Activated B cell treated with CpG ODN at 0.5 μM for 24 hours (primary cell): ENCODE data around the gene ACKR3. TPM values are rescaled to one million over a fixed set of nuclear protein-coding genes. Genes with fewer than 3 reads are reported as not detected.

Experiments
- ATAC-seq: fragments of 200-7000 bp; cut with Tn5 transposase; one replicate; pipeline ENCODE4 v1.10.0; 2021; ENCODE audit warnings: low read depth, mild to moderate bottlenecking, moderate library complexity
- CTCF ChIA-PET: fragments of 350-600 bp; sonication (Branson Sonifier 250); formaldehyde crosslinking; loops from one replicate; lab custom pipeline; 2021; ENCODE audit warnings: antibody characterized with exemption; lab: Charles Lee
- POLR2A ChIA-PET: fragments of 350-600 bp; sonication (Branson Sonifier 250); formaldehyde crosslinking; loops from one replicate; lab custom pipeline; 2021; ENCODE audit warnings: antibody characterized with exemption; lab: Charles Lee
- DNase-seq: peaks from one replicate; pipeline ENCODE4 v3.0.0; 2022
- H3K27ac Mint-ChIP-seq: one replicate; pipeline ENCODE4 v1.8.0; 2020; ENCODE audit warnings: mixed read lengths
- H3K27me3 Mint-ChIP-seq: one replicate; pipeline ENCODE4 v1.8.0; 2021; ENCODE audit warnings: mixed read lengths
- H3K36me3 Mint-ChIP-seq: one replicate; pipeline ENCODE4 v1.8.0; 2021; ENCODE audit warnings: low read depth, mixed read lengths
- H3K4me1 Mint-ChIP-seq: one replicate; pipeline ENCODE4 v1.8.0; 2021; ENCODE audit warnings: mixed read lengths
- H3K4me3 Mint-ChIP-seq: one replicate; pipeline ENCODE4 v1.8.0; 2020; ENCODE audit warnings: mild to moderate bottlenecking, mixed read lengths
- H3K9me3 Mint-ChIP-seq: one replicate; pipeline ENCODE4 v1.8.0; 2020; ENCODE audit warnings: mixed read lengths
- CTCF ChIP-seq: fragments of 200-600 bp; IDR thresholded peaks from one replicate; pipeline ENCODE4 v1.8.0; 2022; ENCODE audit warnings: antibody characterized with exemption, mild to moderate bottlenecking
- intact Hi-C: fragments of 100-400 bp; cut with micrococcal nuclease; formaldehyde crosslinking; loops from one replicate; pipeline ENCODE4 v1.15.1; 2024
- total RNA-seq: library from RNA; stranded (reverse); gene quantifications from 2 replicates; pipeline ENCODE4 v1.2.3, GENCODE V29; 2022

Gene ACKR3
- 5.8 and 6.6 TPM in 2 replicates for total RNA-seq

- ChIA-PET CTCF (interaction anchor here (0.6 to 7.1 kb wide), 26 partner anchors 11 to 493 kb away, joined by 3 to 264 read pairs (median 5); a partner anchor contains a TSS), POLR2A (interaction anchor here (0.6 to 5.1 kb wide), 15 partner anchors 10 to 516 kb away, joined by 3 to 90 read pairs (median 4); partner anchors contain the start of gene COPS8)
- peak; percentile 89 for ATAC-seq
- Mint-ChIP-seq H3K36me3 (no peaks in the 10 kb centered on the region), H3K27ac (peak within 1 kb of the TSS; percentile 73), H3K4me3 (peak within 1 kb of the TSS; percentile 86), H3K4me1 (peaks cover 48% of the 10 kb centered on the region), H3K27me3 (no peaks in the 10 kb centered on the region), H3K9me3 (no peaks in the 10 kb centered on the region)
- intact Hi-C loops = loop anchor here (1.0 kb wide), 8 partner anchors 19 to 503 kb away; no protein-coding TSS in a partner anchor
- DNase-seq = peak; percentile 47
- no peak for TF ChIP-seq CTCF
Measured at GRCh38 chr2:236569573-236569973, at the start of gene ACKR3. Gene ACKR3, plus strand, starts transcription at chr2:236569825. Its CDS starts 10,641 bp downstream, at chr2:236580466.

GRCh38 chr2:236521556-236521955 is 48.1 kb upstream of the ACKR3 start:
- ChIA-PET CTCF (no interaction called here), POLR2A (no interaction called here)
- DNase-seq (no peak), ATAC-seq (no peak)
- no peak overlapping the region for H3K4me3 Mint-ChIP-seq
- TF ChIP-seq CTCF = no peak
- H3K9me3 Mint-ChIP-seq = no peaks in the 10 kb centered on the region
- peaks cover 11% of the 10 kb centered on the region for H3K4me1 Mint-ChIP-seq
- no peak overlapping the region for H3K27ac Mint-ChIP-seq
- no peaks in the 10 kb centered on the region for H3K36me3 Mint-ChIP-seq
- peaks cover 6% of the 10 kb centered on the region for H3K27me3 Mint-ChIP-seq
- intact Hi-C loops = no loop called here

GRCh38 chr2:236523249-236523648 is 46.4 kb upstream of the ACKR3 start:
- H3K36me3 Mint-ChIP-seq = no peaks in the 10 kb centered on the region
- H3K4me3 Mint-ChIP-seq = no peak overlapping the region
- peaks cover 6% of the 10 kb centered on the region for H3K27me3 Mint-ChIP-seq
- ChIA-PET CTCF (interaction anchor here (1.6 kb wide), 1 partner anchor 11 kb away, joined by 7 read pairs; no protein-coding TSS in a partner anchor), POLR2A (no interaction called here)
- peaks cover under 1% of the 10 kb centered on the region for H3K4me1 Mint-ChIP-seq
- no peak for DNase-seq
- intact Hi-C loops = no loop called here
- no peak for ATAC-seq
- H3K27ac Mint-ChIP-seq = no peak overlapping the region
- H3K9me3 Mint-ChIP-seq = no peaks in the 10 kb centered on the region
- no peak for TF ChIP-seq CTCF

- ATAC-seq = no peak
- Mint-ChIP-seq H3K4me1 (no peaks in the 10 kb centered on the region), H3K36me3 (no peaks in the 10 kb centered on the region), H3K27ac (no peak overlapping the region), H3K4me3 (no peak overlapping the region), H3K9me3 (no peaks in the 10 kb centered on the region), H3K27me3 (peaks cover 4% of the 10 kb centered on the region)
- TF ChIP-seq CTCF = no peak
- CTCF ChIA-PET = no interaction called here
- POLR2A ChIA-PET = no interaction called here
- no peak for DNase-seq
- intact Hi-C loops = no loop called here
Measured at GRCh38 chr2:236525411-236525997, 44.1 kb upstream of the ACKR3 start.

- DNase-seq = no peak
- no peak for ATAC-seq
- POLR2A ChIA-PET = no interaction called here
- CTCF ChIA-PET = interaction anchor here (1.6 kb wide), 1 partner anchor 14 kb away, joined by 10 read pairs; no protein-coding TSS in a partner anchor
- Mint-ChIP-seq H3K27me3 (peaks cover 4% of the 10 kb centered on the region), H3K4me1 (no peaks in the 10 kb centered on the region), H3K36me3 (no peaks in the 10 kb centered on the region), H3K9me3 (no peaks in the 10 kb centered on the region), H3K4me3 (no peak overlapping the region), H3K27ac (no peak overlapping the region)
- no peak for TF ChIP-seq CTCF
- intact Hi-C loops = no loop called here
Measured at GRCh38 chr2:236526455-236527158, 43.0 kb upstream of the ACKR3 start.
